ENCODE measurements around the gene XRCC6.

XRCC6 gene

GRCh38 chr22:41688365-41689211 is 67.5 kb downstream of the XRCC6 start, which contains the start of gene SNU13:
Gene SNU13, minus strand, starts transcription at chr22:41688867. Its CDS starts 71 bp downstream, at chr22:41688796.
- DNase-seq, result peak; percentile 91 to 93

GRCh38 chr22:41690476-41690875 is 69.4 kb downstream of the XRCC6 start:
- DNase-seq, result no peak

- DNase-seq, result no peak
These were observed 74.1 kb downstream of the XRCC6 start for GRCh38 chr22:41695211-41695610.

GRCh38 chr22:41696703-41697102 is 75.6 kb downstream of the XRCC6 start:
- DNase-seq, result no peak

- DNase-seq, result peak; percentile 86 to 87
These were observed 76.2 kb downstream of the XRCC6 start for GRCh38 chr22:41697126-41697775.

- peak; percentile 92 for DNase-seq
These were observed 78.4 kb downstream of the XRCC6 start, which contains the start of gene MEI1 for GRCh38 chr22:41699264-41700107. Gene MEI1, plus strand, starts transcription at chr22:41699503. Its CDS starts 36 bp downstream, at chr22:41699539.

- no peak for DNase-seq
These were observed 78.9 kb downstream of the XRCC6 start for GRCh38 chr22:41700108-41700364.

GRCh38 chr22:41702763-41703162 is 81.7 kb downstream of the XRCC6 start:
- no peak for DNase-seq

- DNase-seq, result no peak
These were observed 88.2 kb downstream of the XRCC6 start for GRCh38 chr22:41709341-41709740.

- no peak for DNase-seq
These were observed 91.9 kb downstream of the XRCC6 start for GRCh38 chr22:41713004-41713403.

Data from CD4-positive, alpha-beta T cell treated with Interleukin-4 for 1 hour (primary cell).